Activated CD8-positive, alpha-beta T cell treated with anti-CD3 and anti-CD28 coated beads, Interleukin-2, amount 10 ng/mL, durations not matched to agents 7 days and 5 days (primary cell): Measurements from ENCODE around the gene HEATR5A. TPM values are rescaled to one million over a fixed set of nuclear protein-coding genes. Genes with fewer than 3 reads are reported as not detected.

ENCODE experiments used
- ATAC-seq: fragments of 150-1000 bp; cut with Tn5 transposase; one replicate; pipeline ENCODE4 v1.10.0; 2021; ENCODE audit warnings: moderate library complexity
- CTCF ChIA-PET: fragments of 350-600 bp; sonication (Branson Sonifier 250); formaldehyde crosslinking; loops from one replicate; lab custom pipeline; 2021; ENCODE audit warnings: antibody characterized with exemption; lab: Charles Lee
- POLR2A ChIA-PET: fragments of 350-600 bp; sonication (Branson Sonifier 250); formaldehyde crosslinking; loops from one replicate; lab custom pipeline; 2021; ENCODE audit warnings: antibody characterized with exemption; lab: Charles Lee
- DNase-seq: peaks from one replicate; pipeline ENCODE4 v3.0.0-alpha.2; 2020
- H3K27ac Mint-ChIP-seq: one replicate; pipeline ENCODE4 v1.8.0; 2021; ENCODE audit warnings: mild to moderate bottlenecking, mixed read lengths
- H3K27me3 Mint-ChIP-seq: one replicate; pipeline ENCODE4 v1.8.0; 2021; ENCODE audit warnings: low read depth, mixed read lengths
- H3K36me3 Mint-ChIP-seq: one replicate; pipeline ENCODE4 v1.8.0; 2021; ENCODE audit warnings: low read depth, mixed read lengths
- H3K4me1 Mint-ChIP-seq: one replicate; pipeline ENCODE4 v1.8.0; 2021; ENCODE audit warnings: low read depth, mixed read lengths
- H3K4me3 Mint-ChIP-seq: one replicate; pipeline ENCODE4 v1.8.0; 2021; ENCODE audit warnings: mild to moderate bottlenecking, mixed read lengths
- H3K9me3 Mint-ChIP-seq: one replicate; pipeline ENCODE4 v1.8.0; 2022; ENCODE audit warnings: mixed read lengths; ENCODE audit not compliant: insufficient read depth
- total RNA-seq, 2 experiments: library from RNA; stranded (reverse); gene quantifications; one replicate each; pipeline ENCODE4 v1.2.3, GENCODE V29; 2021

Gene HEATR5A
- total RNA-seq, 2 experiments from 2014 or later = 8.5 to 9.4 TPM

DNA sequence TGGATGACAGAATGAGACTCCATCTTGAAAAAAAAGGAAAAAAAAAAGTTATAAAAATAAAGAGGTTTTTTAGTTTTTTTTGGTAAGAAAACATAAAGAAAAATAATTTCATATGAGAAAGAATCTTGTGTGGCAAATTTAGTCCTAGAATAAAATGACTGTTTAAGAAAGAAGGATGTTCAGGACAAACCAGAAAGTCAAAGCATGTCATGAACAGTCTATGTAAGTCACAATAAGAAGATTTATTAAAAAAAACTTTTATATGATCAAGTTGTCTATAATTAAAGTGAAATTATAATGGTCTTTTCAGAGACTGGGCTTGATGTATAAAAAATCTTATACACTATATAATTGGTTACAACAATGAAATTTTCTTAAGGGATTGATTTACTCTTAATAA, 144.6 kb downstream of the HEATR5A start:
- DNase-seq = no peak
- ATAC-seq = no peak
- no peaks in the 10 kb centered on the region for H3K27me3 Mint-ChIP-seq
- H3K9me3 Mint-ChIP-seq = peaks cover 18% of the 10 kb centered on the region
- peaks cover 5% of the 10 kb centered on the region for H3K36me3 Mint-ChIP-seq
- ChIA-PET CTCF (no interaction called here), POLR2A (no interaction called here)
- H3K4me1 Mint-ChIP-seq = peaks cover 5% of the 10 kb centered on the region
- H3K4me3 Mint-ChIP-seq = no peak overlapping the region
- no peak overlapping the region for H3K27ac Mint-ChIP-seq

GRCh38 chr14:31271648-31272047, 148.7 kb downstream of the HEATR5A start:
- ChIA-PET CTCF (interaction anchor here (1.1 kb wide), 1 partner anchor 79 kb away, joined by 3 read pairs; no protein-coding TSS in a partner anchor), POLR2A (no interaction called here)
- H3K9me3 Mint-ChIP-seq = peaks cover 8% of the 10 kb centered on the region
- peaks cover 5% of the 10 kb centered on the region for H3K4me1 Mint-ChIP-seq
- ATAC-seq = no peak
- H3K27me3 Mint-ChIP-seq = no peaks in the 10 kb centered on the region
- H3K27ac Mint-ChIP-seq = no peak overlapping the region
- peaks cover 4% of the 10 kb centered on the region for H3K36me3 Mint-ChIP-seq
- no peak overlapping the region for H3K4me3 Mint-ChIP-seq
- DNase-seq = no peak

DNA sequence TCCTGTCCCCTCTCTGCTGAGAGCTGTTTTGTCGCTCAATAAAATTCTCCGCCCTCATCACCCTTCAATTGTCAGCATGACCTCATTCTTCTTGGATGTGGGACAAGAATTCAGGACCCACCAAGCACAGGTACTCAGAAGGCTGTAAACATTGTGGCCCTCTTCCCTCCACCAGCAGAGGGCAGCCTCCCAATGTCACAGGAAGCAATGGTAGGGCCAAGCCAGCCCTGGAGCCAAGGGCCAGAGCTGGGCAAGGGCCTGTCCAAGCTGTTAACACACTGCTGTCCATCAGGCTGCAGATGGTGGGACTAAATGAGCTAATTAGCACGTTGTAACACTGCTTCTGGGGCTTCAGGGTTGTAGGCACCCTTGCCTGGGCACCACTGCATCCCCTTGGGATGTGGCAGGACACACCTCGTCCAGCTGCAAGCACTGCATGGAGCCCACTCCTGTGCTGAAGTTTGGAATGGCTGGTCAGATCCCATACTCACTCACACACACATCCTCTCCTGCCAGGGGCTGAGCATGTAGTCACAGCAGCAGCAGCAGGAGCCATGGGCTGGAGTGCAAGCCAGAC, 150.1 kb downstream of the HEATR5A start:
- ChIA-PET CTCF (interaction anchor here (1.0 to 1.1 kb wide), 2 partner anchors 13 to 80 kb away, joined by 3 read pairs; no protein-coding TSS in a partner anchor), POLR2A (no interaction called here)
- H3K27ac Mint-ChIP-seq = peak overlapping the region; percentile 14
- DNase-seq (no peak), ATAC-seq (no peak)
- peaks cover 4% of the 10 kb centered on the region for H3K9me3 Mint-ChIP-seq
- no peak overlapping the region for H3K4me3 Mint-ChIP-seq
- H3K36me3 Mint-ChIP-seq = no peaks in the 10 kb centered on the region
- H3K4me1 Mint-ChIP-seq = peaks cover 8% of the 10 kb centered on the region
- no peaks in the 10 kb centered on the region for H3K27me3 Mint-ChIP-seq

- H3K27me3 Mint-ChIP-seq = no peaks in the 10 kb centered on the region
- peaks cover 8% of the 10 kb centered on the region for H3K4me1 Mint-ChIP-seq
- POLR2A ChIA-PET = no interaction called here
- CTCF ChIA-PET = no interaction called here
- no peak for DNase-seq
- no peak overlapping the region for H3K4me3 Mint-ChIP-seq
- H3K27ac Mint-ChIP-seq = peak overlapping the region; percentile 14
- no peak for ATAC-seq
- no peaks in the 10 kb centered on the region for H3K36me3 Mint-ChIP-seq
- peaks cover 4% of the 10 kb centered on the region for H3K9me3 Mint-ChIP-seq
Observed at GRCh38 chr14:31269634-31270195, 150.6 kb downstream of the HEATR5A start.

GRCh38 chr14:31268216-31268615, 152.1 kb downstream of the HEATR5A start:
- Mint-ChIP-seq H3K36me3 (no peaks in the 10 kb centered on the region), H3K4me1 (peaks cover 3% of the 10 kb centered on the region), H3K4me3 (no peak overlapping the region), H3K27ac (no peak overlapping the region), H3K27me3 (no peaks in the 10 kb centered on the region), H3K9me3 (no peaks in the 10 kb centered on the region)
- ChIA-PET CTCF (interaction anchor here (1.2 kb wide), 1 partner anchor 181 kb away, joined by 4 read pairs; no protein-coding TSS in a partner anchor), POLR2A (no interaction called here)
- ATAC-seq (no peak), DNase-seq (no peak)

DNA sequence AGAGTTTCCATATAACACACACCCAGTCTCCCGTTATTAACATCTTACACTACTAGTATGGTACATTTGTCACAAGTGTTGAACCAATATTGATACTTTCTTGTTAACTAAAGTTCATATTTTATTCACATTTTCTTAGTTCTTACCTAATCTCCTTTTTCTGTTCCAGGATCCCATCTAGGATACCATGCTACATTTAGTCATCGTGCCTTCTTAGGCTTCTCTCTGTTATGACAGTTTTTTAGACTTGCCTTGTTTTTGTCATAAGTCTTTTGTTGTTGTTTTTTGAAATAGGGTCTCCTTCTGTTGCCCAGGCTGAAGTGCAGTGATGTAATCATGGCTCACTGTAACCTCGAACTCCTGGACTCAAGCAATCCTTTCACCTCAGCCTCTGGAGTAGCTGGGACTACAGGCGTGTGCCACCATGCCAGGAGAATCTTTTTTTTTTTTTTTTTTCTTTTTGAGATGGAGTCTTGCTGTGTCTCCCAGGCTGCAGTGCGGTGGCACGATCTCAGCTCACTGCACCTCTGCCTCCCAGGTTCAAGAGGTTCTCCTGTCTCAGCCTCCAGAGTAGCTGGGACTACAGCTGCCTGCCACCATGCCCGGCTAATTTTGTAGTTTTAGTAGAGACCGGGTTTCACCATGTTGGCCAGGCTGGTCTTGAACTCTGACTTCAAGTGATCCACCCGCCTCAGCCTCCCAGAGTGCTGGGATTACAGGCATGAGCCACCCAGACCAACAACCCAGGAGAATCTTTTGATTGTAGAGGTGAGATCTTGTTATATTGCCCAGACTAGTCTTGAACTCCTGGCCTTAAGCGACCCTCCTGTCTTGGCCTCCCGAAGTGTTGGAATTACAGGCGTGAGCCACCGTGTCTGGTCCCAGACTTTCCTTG, 153.7 kb downstream of the HEATR5A start:
- POLR2A ChIA-PET = no interaction called here
- DNase-seq (no peak), ATAC-seq (no peak)
- H3K4me3 Mint-ChIP-seq = no peak overlapping the region
- CTCF ChIA-PET = no interaction called here
- H3K4me1 Mint-ChIP-seq = peaks cover 3% of the 10 kb centered on the region
- no peaks in the 10 kb centered on the region for H3K36me3 Mint-ChIP-seq
- H3K27ac Mint-ChIP-seq = no peak overlapping the region
- no peaks in the 10 kb centered on the region for H3K9me3 Mint-ChIP-seq
- no peaks in the 10 kb centered on the region for H3K27me3 Mint-ChIP-seq

GRCh38 chr14:31265701-31266398, 154.5 kb downstream of the HEATR5A start:
- no peaks in the 10 kb centered on the region for H3K27me3 Mint-ChIP-seq
- no peak overlapping the region for H3K4me3 Mint-ChIP-seq
- no peaks in the 10 kb centered on the region for H3K36me3 Mint-ChIP-seq
- no peak overlapping the region for H3K27ac Mint-ChIP-seq
- ChIA-PET CTCF (no interaction called here), POLR2A (no interaction called here)
- peaks cover 3% of the 10 kb centered on the region for H3K4me1 Mint-ChIP-seq
- ATAC-seq = no peak
- no peaks in the 10 kb centered on the region for H3K9me3 Mint-ChIP-seq
- no peak for DNase-seq

DNA sequence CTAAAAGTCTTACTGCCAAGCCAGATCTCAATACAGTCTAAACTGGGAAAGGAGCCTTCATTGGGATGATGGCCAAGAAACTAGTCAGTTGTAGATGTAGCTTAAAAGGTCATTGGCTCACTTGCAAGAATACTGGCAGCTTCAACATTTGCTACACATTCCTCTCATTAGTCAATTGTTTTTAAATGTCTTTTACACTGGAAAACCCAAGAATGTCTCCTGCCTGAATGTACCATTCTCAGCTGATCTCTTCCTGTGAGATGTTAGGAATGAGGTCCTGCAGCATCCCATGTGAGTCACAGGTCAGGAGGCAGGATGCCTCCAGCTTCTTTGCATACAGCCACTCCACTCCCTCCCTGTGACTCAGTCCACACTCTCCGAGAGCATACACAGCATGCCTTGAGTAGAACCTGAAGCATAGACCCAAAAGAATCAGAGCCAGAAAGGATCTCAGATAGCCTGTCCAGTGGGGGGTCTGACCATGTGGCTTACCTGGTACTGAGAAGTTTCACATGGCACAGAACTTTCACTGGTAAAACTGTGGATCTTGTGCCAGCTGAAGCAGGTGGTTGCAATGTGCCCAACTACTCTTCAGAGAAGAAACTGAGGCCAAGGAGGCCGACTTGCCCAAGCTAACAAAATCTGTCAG, 156.7 kb downstream of the HEATR5A start:
- DNase-seq = no peak
- Mint-ChIP-seq H3K27ac (no peak overlapping the region), H3K36me3 (no peaks in the 10 kb centered on the region), H3K4me3 (no peak overlapping the region), H3K4me1 (peaks cover 3% of the 10 kb centered on the region), H3K9me3 (no peaks in the 10 kb centered on the region), H3K27me3 (no peaks in the 10 kb centered on the region)
- CTCF ChIA-PET = interaction anchor here (1.3 to 1.6 kb wide), 2 partner anchors 55 to 187 kb away, joined by 3 read pairs; no protein-coding TSS in a partner anchor
- no peak for ATAC-seq
- POLR2A ChIA-PET = no interaction called here

- DNase-seq (no peak), ATAC-seq (no peak)
- POLR2A ChIA-PET = no interaction called here
- Mint-ChIP-seq H3K36me3 (no peaks in the 10 kb centered on the region), H3K27me3 (no peaks in the 10 kb centered on the region), H3K27ac (no peak overlapping the region), H3K9me3 (no peaks in the 10 kb centered on the region), H3K4me1 (peaks cover 3% of the 10 kb centered on the region), H3K4me3 (no peak overlapping the region)
- CTCF ChIA-PET = interaction anchor here (1.6 kb wide), 1 partner anchor 54 kb away, joined by 3 read pairs; no protein-coding TSS in a partner anchor
Observed at GRCh38 chr14:31261859-31262731, 158.3 kb downstream of the HEATR5A start.

- Mint-ChIP-seq H3K36me3 (no peaks in the 10 kb centered on the region), H3K27ac (no peak overlapping the region), H3K4me3 (no peak overlapping the region), H3K4me1 (peaks cover 3% of the 10 kb centered on the region), H3K27me3 (no peaks in the 10 kb centered on the region), H3K9me3 (no peaks in the 10 kb centered on the region)
- ATAC-seq (no peak), DNase-seq (no peak)
- POLR2A ChIA-PET = no interaction called here
- CTCF ChIA-PET = no interaction called here
Observed at GRCh38 chr14:31261523-31261858, 158.9 kb downstream of the HEATR5A start.
